ENCODE measurements around the gene EPHB3.

The EPHB3 gene

DNA sequence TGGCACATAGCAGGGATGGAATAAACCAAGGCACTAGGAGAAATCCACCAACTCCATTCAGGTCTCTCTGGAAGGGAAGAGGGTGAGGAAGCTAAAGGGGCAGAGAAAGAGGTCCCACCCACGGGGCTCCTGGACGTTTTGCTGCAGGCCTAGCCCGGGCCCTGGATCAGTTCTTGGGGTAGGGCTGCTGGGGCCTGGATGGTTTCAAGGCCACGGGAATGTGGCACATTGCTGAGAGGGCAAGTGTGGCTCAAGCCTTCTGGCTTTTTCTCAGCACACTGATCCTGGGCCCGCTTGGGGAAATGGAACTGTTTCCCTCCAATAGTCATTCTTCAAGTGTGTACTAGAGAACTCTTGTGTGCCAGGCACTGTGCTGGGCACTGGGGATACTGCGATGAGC, 24.0 kb downstream of the EPHB3 start:
- in situ Hi-C loops (cut with HindIII; ENCODE audit: low pct_ligation_motif_present, low sequenced_read_pairs): no loop called here
- H3K27me3 ChIP-seq (replicated peaks): no peaks in the 10 kb centered on the region
- DNase-seq: no peak

DNA sequence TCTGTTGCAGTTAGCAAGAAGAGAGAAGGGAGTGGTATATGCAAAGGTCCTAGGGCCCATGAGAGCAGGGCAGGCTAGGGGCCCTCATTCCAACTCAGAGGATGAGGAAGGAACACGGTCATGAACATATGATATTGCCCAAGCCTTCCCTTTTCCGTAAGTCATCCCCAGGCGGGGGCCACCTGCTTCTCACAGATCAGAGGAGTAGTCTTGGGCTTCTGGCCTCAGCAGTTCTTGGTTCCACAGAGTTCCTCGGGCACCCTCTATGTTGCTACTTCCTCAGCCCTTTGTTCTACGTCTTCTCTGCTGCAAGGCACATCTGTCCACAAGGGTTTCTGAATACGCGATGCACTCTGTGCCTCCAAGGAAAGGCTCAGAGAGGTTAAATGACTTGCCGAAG, 25.3 kb downstream of the EPHB3 start:
- Histone ChIP-seq H3K36me3 (replicated peaks) (no peaks in the 10 kb centered on the region), H3K27ac (no peak overlapping the region), H3K27me3 (replicated peaks) (no peaks in the 10 kb centered on the region), H3K4me3 (ENCODE audit: low read depth, low read length) (no peak overlapping the region)
- no peak for DNase-seq
- in situ Hi-C loops (cut with HindIII; ENCODE audit: low pct_ligation_motif_present, low sequenced_read_pairs): no loop called here
- TF ChIP-seq, protein P1, sequence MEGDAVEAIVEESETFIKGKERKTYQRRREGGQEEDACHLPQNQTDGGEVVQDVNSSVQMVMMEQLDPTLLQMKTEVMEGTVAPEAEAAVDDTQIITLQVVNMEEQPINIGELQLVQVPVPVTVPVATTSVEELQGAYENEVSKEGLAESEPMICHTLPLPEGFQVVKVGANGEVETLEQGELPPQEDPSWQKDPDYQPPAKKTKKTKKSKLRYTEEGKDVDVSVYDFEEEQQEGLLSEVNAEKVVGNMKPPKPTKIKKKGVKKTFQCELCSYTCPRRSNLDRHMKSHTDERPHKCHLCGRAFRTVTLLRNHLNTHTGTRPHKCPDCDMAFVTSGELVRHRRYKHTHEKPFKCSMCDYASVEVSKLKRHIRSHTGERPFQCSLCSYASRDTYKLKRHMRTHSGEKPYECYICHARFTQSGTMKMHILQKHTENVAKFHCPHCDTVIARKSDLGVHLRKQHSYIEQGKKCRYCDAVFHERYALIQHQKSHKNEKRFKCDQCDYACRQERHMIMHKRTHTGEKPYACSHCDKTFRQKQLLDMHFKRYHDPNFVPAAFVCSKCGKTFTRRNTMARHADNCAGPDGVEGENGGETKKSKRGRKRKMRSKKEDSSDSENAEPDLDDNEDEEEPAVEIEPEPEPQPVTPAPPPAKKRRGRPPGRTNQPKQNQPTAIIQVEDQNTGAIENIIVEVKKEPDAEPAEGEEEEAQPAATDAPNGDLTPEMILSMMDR (IDR thresholded peaks at IDR 0.05; ENCODE audit: low read depth, low read length, missing control alignments): no peak

More for the DNA sequence above, 24.0 kb downstream of the EPHB3 start:
- no peaks in the 10 kb centered on the region for H3K36me3 ChIP-seq (replicated peaks)
- TF ChIP-seq, protein P1 (IDR thresholded peaks at IDR 0.05; ENCODE audit: low read depth, low read length, missing control alignments): no peak
- H3K4me3 ChIP-seq (ENCODE audit: low read depth, low read length): no peak overlapping the region
- H3K27ac ChIP-seq: no peak overlapping the region

DNA sequence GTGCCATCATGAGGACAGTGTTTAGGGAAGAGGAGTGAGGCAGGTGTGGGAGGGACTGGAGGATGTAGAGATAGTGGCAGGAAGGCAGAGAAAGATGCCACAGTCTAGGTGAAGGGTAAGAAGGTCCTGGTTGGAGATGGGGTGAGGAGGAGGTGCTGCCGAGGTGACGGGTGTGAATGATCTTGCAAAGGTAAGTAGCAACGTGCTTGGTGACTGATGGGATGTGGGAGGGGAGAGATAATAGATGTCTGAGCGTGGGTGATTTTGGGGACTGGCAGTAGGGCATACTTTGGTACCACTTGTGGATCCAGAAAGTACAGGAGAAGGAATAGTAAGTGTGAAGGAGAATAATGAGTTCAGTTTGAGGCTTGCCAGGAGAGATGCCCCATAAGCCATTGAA, 27.2 kb downstream of the EPHB3 start:
- in situ Hi-C loops (cut with HindIII; ENCODE audit: low pct_ligation_motif_present, low sequenced_read_pairs): no loop called here
- no peaks in the 10 kb centered on the region for H3K27me3 ChIP-seq (replicated peaks)
- no peaks in the 10 kb centered on the region for H3K36me3 ChIP-seq (replicated peaks)
- H3K27ac ChIP-seq: no peak overlapping the region
- TF ChIP-seq, protein P1 (IDR thresholded peaks at IDR 0.05; ENCODE audit: low read depth, low read length, missing control alignments): no peak
- no peak overlapping the region for H3K4me3 ChIP-seq (ENCODE audit: low read depth, low read length)
- no peak for DNase-seq

DNA sequence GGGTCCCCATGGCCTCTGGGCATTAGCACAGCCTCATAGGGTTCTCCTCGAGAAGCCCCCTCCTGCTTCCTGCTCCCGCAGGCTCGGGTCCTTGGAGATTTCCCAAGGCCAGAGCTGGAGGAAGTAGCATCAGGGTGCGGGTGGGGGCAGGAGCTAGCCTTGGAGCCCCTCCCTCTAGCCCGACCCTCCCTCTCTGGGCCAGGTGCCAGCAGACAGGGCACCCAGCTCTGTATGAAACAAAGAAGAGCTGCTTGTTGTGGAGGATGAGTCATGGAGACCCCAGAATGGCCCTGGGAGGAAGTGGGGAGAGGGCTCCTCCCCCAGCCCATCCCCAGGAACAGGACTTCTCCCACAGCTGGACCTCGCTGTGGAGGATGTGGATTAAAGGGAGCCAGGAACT, 29.2 kb downstream of the EPHB3 start:
- Histone ChIP-seq H3K27me3 (replicated peaks) (no peaks in the 10 kb centered on the region), H3K27ac (no peak overlapping the region), H3K4me3 (ENCODE audit: low read depth, low read length) (no peak overlapping the region), H3K36me3 (replicated peaks) (no peaks in the 10 kb centered on the region)
- DNase-seq: no peak
- TF ChIP-seq, protein P1 (IDR thresholded peaks at IDR 0.05; ENCODE audit: low read depth, low read length, missing control alignments): no peak
- in situ Hi-C loops (cut with HindIII; ENCODE audit: low pct_ligation_motif_present, low sequenced_read_pairs): no loop called here

DNA sequence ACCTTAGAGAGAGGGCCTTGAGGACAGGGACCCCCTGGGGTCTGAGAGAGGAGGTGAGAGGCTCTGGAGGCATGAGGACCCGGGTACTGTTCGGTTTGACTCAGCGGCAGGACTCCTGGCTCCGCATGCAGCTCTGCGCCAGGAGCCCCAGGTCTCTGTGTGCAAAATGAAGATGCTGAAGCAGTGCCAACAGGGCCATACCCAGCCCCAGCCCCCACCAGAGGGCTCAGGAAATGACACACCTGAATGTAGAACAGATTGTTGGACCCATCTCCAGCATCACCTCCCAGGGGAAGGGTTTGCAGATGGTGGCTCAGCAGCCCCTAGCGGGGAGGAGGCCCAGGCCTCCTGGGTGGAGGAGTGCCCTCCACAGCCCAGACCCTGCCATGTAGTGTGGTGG, 30.2 kb downstream of the EPHB3 start:
- no peaks in the 10 kb centered on the region for H3K27me3 ChIP-seq (replicated peaks)
- H3K4me3 ChIP-seq (ENCODE audit: low read depth, low read length): no peak overlapping the region
- no peak overlapping the region for H3K27ac ChIP-seq
- DNase-seq: no peak
- no peaks in the 10 kb centered on the region for H3K36me3 ChIP-seq (replicated peaks)
- TF ChIP-seq, protein P1 (IDR thresholded peaks at IDR 0.05; ENCODE audit: low read depth, low read length, missing control alignments): no peak
- in situ Hi-C loops (cut with HindIII; ENCODE audit: low pct_ligation_motif_present, low sequenced_read_pairs): no loop called here

Data from brain microvascular endothelial cell (primary cell).